Kidney (tissue), 14 donors: ENCODE data around the gene PSMC4. TPM values are rescaled to one million over a fixed set of nuclear protein-coding genes. Genes with fewer than 3 reads are reported as not detected.

Experiments
- DNase-seq, 5 donors: peaks; one replicate each; pipeline ENCODE4 v3.0.0-alpha.2; 2013 to 2020
- FAIRE-seq: peaks from 2 replicates; lab custom pipeline; 2012; peaks lifted over from hg19 to GRCh38; lab: Jason Lieb, UNC
- H3K27ac ChIP-seq, 2 donors: one replicate each; pipeline ENCODE4 v1.7.0; 2013; ENCODE audit warnings: low read depth in 2 of 2, low read length in 2 of 2, inconsistent platforms in 1 of 2
- H3K27me3 ChIP-seq: one replicate; pipeline ENCODE4 v1.7.1; 2013; ENCODE audit warnings: low read length, inconsistent platforms; ENCODE audit not compliant: control insufficient read depth, insufficient read depth
- H3K36me3 ChIP-seq, 3 donors: one replicate each; pipeline versions ENCODE4 v1.7.0 to v1.7.1; 2013; ENCODE audit warnings: low read length in 3 of 3, control low read depth in 1 of 3, inconsistent platforms in 1 of 3; ENCODE audit not compliant: insufficient read depth in 3 of 3, control insufficient read depth in 2 of 3
- H3K4me1 ChIP-seq, 3 donors: one replicate each; pipeline versions ENCODE4 v1.7.0 to v1.7.1; 2013; ENCODE audit warnings: low read length in 3 of 3, inconsistent platforms in 1 of 3, low read depth in 1 of 3; ENCODE audit not compliant: control insufficient read depth in 2 of 3, insufficient read depth in 2 of 3
- H3K4me3 ChIP-seq, 3 donors: one replicate each; pipeline versions ENCODE4 v1.7.0 to v1.8.1; 2013; ENCODE audit warnings: low read length in 3 of 3, control low read depth in 1 of 3, inconsistent platforms in 1 of 3
- H3K9ac ChIP-seq, 3 donors: one replicate each; pipeline versions ENCODE4 v1.7.0 to v1.7.1; 2013; ENCODE audit warnings: low read length in 3 of 3, control low read depth in 1 of 3, inconsistent platforms in 1 of 3
- H3K9me3 ChIP-seq, 3 donors: one replicate each; pipeline versions ENCODE4 v1.7.0 to v1.7.1; 2013; ENCODE audit warnings: low read length in 3 of 3, control low read depth in 1 of 3, inconsistent platforms in 1 of 3; ENCODE audit not compliant: control insufficient read depth in 2 of 3, insufficient read depth in 1 of 3
- CTCF ChIP-seq: IDR thresholded peaks from 3 replicates; pipeline ENCODE4 v1.5.1; 2012; ENCODE audit warnings: mild to moderate bottlenecking, moderate library complexity, borderline replicate concordance; ENCODE audit not compliant: insufficient read depth; ENCODE audit errors: extremely low read depth
- intact Hi-C: fragments of 100-400 bp; cut with DNase I; formaldehyde crosslinking; loops from one replicate; pipeline ENCODE4 v1.11.1; 2022
- polyA plus RNA-seq: library from polyadenylated mRNA; stranded (reverse); fragments of 350-450 nt; fragmentation: Illumina TruSeq; extraction: RNeasy Lipid Tissue Mini Kit (QIAGEN cat#74804); gene quantifications from one replicate; pipeline ENCODE4 v1.2.3, GENCODE V29; 2014; ENCODE audit warnings: low read depth, low replicate concordance; ENCODE audit not compliant: insufficient read depth
- total RNA-seq: library from RNA; stranded (reverse); fragmentation: NEBNext Ultra II Directional; extraction: Animal tissue kit (Norgen Biotek cat#: 25700); gene quantifications from one replicate; pipeline ENCODE4 v1.2.1, GENCODE V29; 2021
- donor health status: control.
- donor health status: control.
- donor health status: control.
- donor health status: control.
- donor health status: control.
- donor health status: DM: yes; HTN: yes; CAD: no.
- donor health status: Normal renal cell carcinoma (clear cell type).

The PSMC4 gene
- total and polyA plus RNA-seq, 2 donors from 2014 or later: 84.7 to 113 TPM

GRCh38 chr19:40013991-40014390 is 43.0 kb downstream of the PSMC4 start:
- Histone ChIP-seq H3K4me3 (peak overlapping the region in 1 of 3 donors; percentile 11), H3K9ac (no peak overlapping the region), H3K36me3 (peaks cover 11 to 25% (median 19%) of the 10 kb centered on the region in 3 donors), H3K27ac (no peak overlapping the region), H3K9me3 (peaks cover 7 to 56% (median 26%) of the 10 kb centered on the region in 3 donors), H3K27me3 (no peaks in the 10 kb centered on the region), H3K4me1 (no peaks in the 10 kb centered on the region)
- DNase-seq (no peak), FAIRE-seq (no peak)
- intact Hi-C loops: no loop called here
- TF ChIP-seq CTCF: no peak

GRCh38 chr19:40023969-40024368 is 53.0 kb downstream of the PSMC4 start:
- TF ChIP-seq CTCF: no peak
- Histone ChIP-seq H3K4me1 (no peaks in the 10 kb centered on the region), H3K4me3 (no peak overlapping the region), H3K27ac (no peak overlapping the region), H3K36me3 (no peaks in the 10 kb centered on the region), H3K27me3 (no peaks in the 10 kb centered on the region), H3K9me3 (peaks cover 0 to 67% (median 43%) of the 10 kb centered on the region in 3 donors), H3K9ac (no peak overlapping the region)
- DNase-seq: no peak
- FAIRE-seq: no peak
- intact Hi-C loops: no loop called here

- DNase-seq (no peak), FAIRE-seq (no peak)
- H3K4me1 ChIP-seq: no peaks in the 10 kb centered on the region
- H3K9ac ChIP-seq: no peak overlapping the region
- H3K9me3 ChIP-seq: peaks cover 0 to 81% (median 49%) of the 10 kb centered on the region in 3 donors
- no peak overlapping the region for H3K27ac ChIP-seq
- H3K27me3 ChIP-seq: no peaks in the 10 kb centered on the region
- no peak for TF ChIP-seq CTCF
- no peaks in the 10 kb centered on the region for H3K36me3 ChIP-seq
- intact Hi-C loops: no loop called here
- H3K4me3 ChIP-seq: peak overlapping the region in 1 of 3 donors; percentile 21
Measured at GRCh38 chr19:40025938-40026596, 55.1 kb downstream of the PSMC4 start.
